ENCODE results near the gene IGSF3. TPM values are rescaled to one million over a fixed set of nuclear protein-coding genes. Genes with fewer than 3 reads are reported as not detected.
"Not testable (repeated sequence)": the region's sequence is repeated elsewhere in the genome, so short reads cannot be mapped to it uniquely, and the experiment has no call there.

The IGSF3 gene
- total and polyA plus RNA-seq, 7 donors: 0.34 to 1.2 (median 0.49) TPM

DNA sequence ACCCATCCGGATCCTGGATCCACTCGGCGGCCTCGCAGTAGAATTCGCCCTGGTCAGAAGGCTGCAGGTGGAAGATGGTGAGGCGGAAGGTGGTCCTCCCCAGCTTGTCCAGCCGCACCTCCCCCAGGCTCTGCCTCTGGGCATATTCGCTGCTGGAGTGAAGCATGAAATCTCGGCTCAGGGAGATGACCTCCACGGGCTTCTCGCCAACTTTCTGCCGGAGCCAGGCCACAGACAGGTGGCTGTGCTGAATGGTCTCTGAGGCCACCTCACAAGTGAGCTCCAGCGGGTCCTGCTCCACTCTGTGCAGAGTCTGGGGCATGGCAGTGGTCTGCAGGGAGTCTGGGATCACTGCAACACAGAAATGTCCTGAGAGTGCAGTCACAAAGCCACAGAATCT is 53.7 kb downstream of the IGSF3 start:
- H3K27me3 ChIP-seq (ENCODE audit: insufficient read depth in 3 of 3, low read length in 2 of 3); ATAC-seq; intact Hi-C loops (cut with DNase I); H3K4me3 ChIP-seq; H3K9me3 ChIP-seq; H3K36me3 ChIP-seq (ENCODE audit: insufficient read depth in 1 of 2, low read depth in 1 of 2); H3K27ac ChIP-seq; H3K4me1 ChIP-seq; DNase-seq: not testable (repeated sequence)
- 47 to 59% (median 55%) methylated on average over 8 to 13 of the region's 13 CpGs for WGBS, 3 donors

DNA sequence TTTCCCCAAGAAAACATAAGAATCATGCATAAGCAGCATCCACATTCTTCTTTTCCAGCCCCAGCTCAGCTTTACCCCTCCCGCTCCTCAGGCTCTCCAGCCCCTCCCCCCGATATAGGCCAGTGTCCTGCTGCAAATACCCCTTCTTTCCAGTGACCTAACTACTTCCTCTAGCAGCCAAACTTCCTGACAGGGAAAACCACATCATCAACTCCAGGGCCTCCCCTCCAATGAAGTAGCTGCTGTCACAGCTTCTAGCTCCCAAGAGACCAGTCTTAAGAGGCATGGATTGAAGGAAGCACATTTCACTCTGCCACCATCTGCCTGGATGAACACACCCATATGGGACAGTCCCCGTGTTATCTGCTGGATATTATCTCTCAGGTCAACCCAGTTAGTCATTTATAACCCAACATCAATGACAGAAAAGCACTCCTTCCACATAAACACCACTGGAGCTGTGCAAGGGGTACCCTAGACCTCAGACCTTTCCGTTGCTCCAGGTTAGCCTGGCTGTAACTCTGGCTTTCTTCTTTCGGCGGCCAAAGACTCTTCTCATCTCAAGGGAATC is 57.6 kb downstream of the IGSF3 start:
- DNase-seq; H3K27ac ChIP-seq; H3K36me3 ChIP-seq (ENCODE audit: insufficient read depth in 1 of 2, low read depth in 1 of 2); H3K4me1 ChIP-seq; ATAC-seq; H3K9me3 ChIP-seq; intact Hi-C loops (cut with DNase I); H3K4me3 ChIP-seq; H3K27me3 ChIP-seq (ENCODE audit: insufficient read depth in 3 of 3, low read length in 2 of 3): not testable (repeated sequence)
- 80 to 82% (median 82%) methylated on average over 6 of the region's 6 CpGs for WGBS, 3 donors

GRCh38 chr1:116608841-116609240 is 58.7 kb downstream of the IGSF3 start:
- 87 to 95% (median 94%) methylated on average over 2 of the region's 2 CpGs for WGBS, 3 donors
- DNase-seq; intact Hi-C loops (cut with DNase I); ATAC-seq; H3K36me3 ChIP-seq (ENCODE audit: insufficient read depth in 1 of 2, low read depth in 1 of 2); H3K27me3 ChIP-seq (ENCODE audit: insufficient read depth in 3 of 3, low read length in 2 of 3); H3K9me3 ChIP-seq; H3K27ac ChIP-seq; H3K4me1 ChIP-seq; H3K4me3 ChIP-seq: not testable (repeated sequence)

DNA sequence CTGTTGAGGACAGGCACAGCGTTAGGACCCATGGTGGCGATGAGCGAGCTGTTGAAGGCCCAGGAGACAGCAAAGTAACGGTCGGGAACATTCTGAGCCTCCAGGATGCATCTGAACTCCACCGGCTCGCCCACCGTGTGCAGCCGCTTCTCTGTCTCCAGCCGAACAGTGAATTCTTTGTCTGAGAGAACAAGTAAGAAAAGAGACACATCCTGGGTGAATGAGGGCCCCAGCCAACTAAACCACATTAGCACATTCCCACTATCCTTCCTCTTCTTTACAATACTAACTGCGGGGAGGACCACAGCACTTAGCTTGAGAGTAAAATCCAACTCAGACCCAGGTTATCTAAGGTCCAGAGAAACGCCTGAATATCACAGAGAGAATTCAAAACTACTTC is 59.4 kb downstream of the IGSF3 start:
- WGBS, 3 donors: 87 to 89% (median 87%) methylated on average over 9 to 12 of the region's 12 CpGs
- not testable (repeated sequence) for H3K27me3 ChIP-seq (ENCODE audit: insufficient read depth in 3 of 3, low read length in 2 of 3); DNase-seq

GRCh38 chr1:116607463-116607862 is 60.1 kb downstream of the IGSF3 start:
- H3K27ac ChIP-seq; H3K36me3 ChIP-seq (ENCODE audit: insufficient read depth in 1 of 2, low read depth in 1 of 2); H3K9me3 ChIP-seq; ATAC-seq; H3K27me3 ChIP-seq (ENCODE audit: insufficient read depth in 3 of 3, low read length in 2 of 3); intact Hi-C loops (cut with DNase I); DNase-seq; H3K4me1 ChIP-seq; H3K4me3 ChIP-seq: not testable (repeated sequence)
- WGBS, 3 donors: 66 to 100% (median 80%) methylated on average over 1 of the region's 1 CpG

More for the DNA sequence above, 59.4 kb downstream of the IGSF3 start:
- H3K9me3 ChIP-seq; intact Hi-C loops (cut with DNase I); H3K36me3 ChIP-seq (ENCODE audit: insufficient read depth in 1 of 2, low read depth in 1 of 2); ATAC-seq; H3K27ac ChIP-seq; H3K4me3 ChIP-seq; H3K4me1 ChIP-seq: not testable (repeated sequence)

DNA sequence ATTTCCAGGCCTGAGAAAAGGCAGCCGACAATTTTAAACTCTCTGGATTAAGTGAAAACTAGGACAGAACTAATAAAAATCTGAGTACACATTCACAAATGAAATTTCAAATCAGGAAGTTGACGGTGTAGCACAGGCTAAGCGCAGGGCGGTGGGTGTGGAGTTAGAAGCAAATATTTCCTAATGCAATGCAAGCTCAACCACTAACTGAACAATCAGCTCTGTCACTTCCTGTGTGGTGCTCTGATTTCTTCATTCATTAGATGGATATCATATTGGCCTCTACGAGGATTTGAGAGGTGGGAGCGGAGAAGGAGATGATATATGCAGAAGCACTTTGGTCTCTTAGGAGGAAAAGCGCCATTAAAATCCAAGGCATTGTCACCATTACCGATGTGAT is 61.5 kb downstream of the IGSF3 start:
- DNase-seq: not testable (repeated sequence)

DNA sequence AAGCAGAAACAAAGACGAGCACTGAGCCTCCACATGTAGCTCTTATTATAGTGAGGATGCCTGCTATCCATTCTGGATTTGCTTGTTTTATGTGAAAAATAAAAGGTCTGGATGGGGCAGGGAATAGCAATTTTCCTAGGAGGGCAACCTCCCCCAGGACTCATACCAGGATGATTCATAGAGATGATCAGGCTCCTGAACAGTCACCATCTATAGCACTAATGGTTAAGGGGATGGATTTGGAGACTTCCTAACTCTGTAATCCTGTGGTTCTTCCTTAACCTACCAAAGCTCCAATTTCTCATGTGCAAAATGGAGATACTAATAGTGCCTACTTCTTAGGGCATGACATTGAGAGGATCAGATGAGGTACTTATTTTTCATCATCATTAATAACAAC is 62.2 kb downstream of the IGSF3 start:
- ATAC-seq (no peak), DNase-seq (no peak)
- no peak for TF ChIP-seq CTCF (IDR thresholded peaks at IDR 0.05)
- H3K27me3 ChIP-seq (ENCODE audit: insufficient read depth in 3 of 3, low read length in 2 of 3): no peaks in the 10 kb centered on the region
- 78 to 91% (median 86%) methylated on average over 1 of the region's 1 CpG for WGBS, 3 donors
- intact Hi-C loops (cut with DNase I): no loop called here
- H3K4me1 ChIP-seq: no peaks in the 10 kb centered on the region
- no peak overlapping the region for H3K27ac ChIP-seq
- no peaks in the 10 kb centered on the region for H3K9me3 ChIP-seq
- H3K36me3 ChIP-seq (ENCODE audit: insufficient read depth in 1 of 2, low read depth in 1 of 2): no peaks in the 10 kb centered on the region
- no peak overlapping the region for H3K4me3 ChIP-seq

More for the DNA sequence above, 61.5 kb downstream of the IGSF3 start:
- H3K9me3 ChIP-seq; H3K4me3 ChIP-seq; H3K36me3 ChIP-seq (ENCODE audit: insufficient read depth in 1 of 2, low read depth in 1 of 2); intact Hi-C loops (cut with DNase I); ATAC-seq; H3K4me1 ChIP-seq; H3K27me3 ChIP-seq (ENCODE audit: insufficient read depth in 3 of 3, low read length in 2 of 3); H3K27ac ChIP-seq: not testable (repeated sequence)
- 78 to 79% (median 78%) methylated on average over 5 to 7 of the region's 8 CpGs for WGBS, 3 donors

GRCh38 chr1:116604408-116604807 is 63.1 kb downstream of the IGSF3 start:
- 84 to 90% (median 85%) methylated on average over 6 of the region's 6 CpGs for WGBS, 3 donors

GRCh38 chr1:116603646-116604045 is 63.9 kb downstream of the IGSF3 start:
- 91 to 95% (median 92%) methylated on average over 18 to 21 of the region's 21 CpGs for WGBS, 3 donors
- H3K36me3 ChIP-seq (ENCODE audit: insufficient read depth in 1 of 2, low read depth in 1 of 2); intact Hi-C loops (cut with DNase I); ATAC-seq; H3K27me3 ChIP-seq (ENCODE audit: insufficient read depth in 3 of 3, low read length in 2 of 3); DNase-seq; H3K4me1 ChIP-seq; H3K9me3 ChIP-seq; H3K4me3 ChIP-seq; H3K27ac ChIP-seq: not testable (repeated sequence)

More at GRCh38 chr1:116604408-116604807, 63.1 kb downstream of the IGSF3 start:
- DNase-seq; H3K27me3 ChIP-seq (ENCODE audit: insufficient read depth in 3 of 3, low read length in 2 of 3); H3K36me3 ChIP-seq (ENCODE audit: insufficient read depth in 1 of 2, low read depth in 1 of 2); H3K4me1 ChIP-seq; H3K27ac ChIP-seq; H3K9me3 ChIP-seq; intact Hi-C loops (cut with DNase I); ATAC-seq; H3K4me3 ChIP-seq: not testable (repeated sequence)

- H3K9me3 ChIP-seq; H3K4me3 ChIP-seq; H3K36me3 ChIP-seq (ENCODE audit: insufficient read depth in 1 of 2, low read depth in 1 of 2); H3K27ac ChIP-seq; ATAC-seq; DNase-seq; H3K27me3 ChIP-seq (ENCODE audit: insufficient read depth in 3 of 3, low read length in 2 of 3); intact Hi-C loops (cut with DNase I); H3K4me1 ChIP-seq: not testable (repeated sequence)
- WGBS, 3 donors: 76 to 100% (median 88%) methylated on average over 1 to 2 of the region's 2 CpGs
Measured at GRCh38 chr1:116599369-116599768, 68.2 kb downstream of the IGSF3 start.

All from psoas muscle (tissue), 8 donors.